A549 (cell line): Measurements from ENCODE around the gene DYNLT4. TPM values are rescaled to one million over a fixed set of nuclear protein-coding genes. Genes with fewer than 3 reads are reported as not detected.
A peak's percentile ranks its signal among the peaks of the same experiment; 100 is the strongest.

Experiments
- ATAC-seq, 2 experiments: fragments of 200-7000 bp in 1 of 2; fragments of >200 bp in 1 of 2; cut with Nextera tagmentation in 1 of 2; cut with Tn5 transposase in 1 of 2; 3 replicates each; pipeline versions ENCODE4 v1.8.0 to v1.9.1; 2018 to 2020; ENCODE audit warnings: mild to moderate bottlenecking in 1 of 2, moderate library complexity in 1 of 2
- CTCF ChIA-PET: fragments of 300-600 bp; sonication (Branson Sonifier 250); formaldehyde crosslinking; extraction: SDS; loops from one replicate; lab custom pipeline; 2021; ENCODE audit warnings: antibody characterized with exemption, inconsistent platforms; lab: Yijun Ruan, JAX
- POLR2A ChIA-PET: fragments of 350-600 bp; formaldehyde crosslinking; extraction: SDS; loops from one replicate; lab custom pipeline; 2021; ENCODE audit warnings: antibody characterized with exemption, inconsistent platforms; lab: Yijun Ruan, JAX
- DNase-seq, 2 experiments: peaks; one replicate each; pipeline versions ENCODE4 v3.0.0 to v3.0.0-alpha.2; 2011 to 2016; ENCODE audit warnings: low read depth in 1 of 2, low spot score in 1 of 2
- FAIRE-seq: peaks from 2 replicates; lab custom pipeline; 2011; peaks lifted over from hg19 to GRCh38; lab: Jason Lieb, UNC
- H3K27ac ChIP-seq, 2 experiments: fragments of >200 bp; sonication (Bioruptor Twin); formaldehyde crosslinking; 3 replicates each; pipeline ENCODE4 v1.5.1; 2016 to 2017
- H3K4me1 ChIP-seq: fragments of >200 bp; sonication (Bioruptor Twin); formaldehyde crosslinking; 3 replicates; pipeline ENCODE4 v1.6.1; 2016
- H3K4me2 ChIP-seq: fragments of >200 bp; sonication (Bioruptor Twin); formaldehyde crosslinking; 3 replicates; pipeline ENCODE4 v1.6.1; 2016
- H3K4me3 ChIP-seq: fragments of >200 bp; sonication (Bioruptor Twin); formaldehyde crosslinking; 3 replicates; pipeline ENCODE4 v1.5.1; 2016
- H3K9me3 ChIP-seq: fragments of >200 bp; sonication (Bioruptor Twin); formaldehyde crosslinking; 3 replicates; pipeline ENCODE4 v1.6.1; 2016
- ATOH8 ChIP-seq: fragments of 250-450 bp; sonication (Bioruptor Pico); IDR thresholded peaks from 2 replicates; pipeline ENCODE4 v1.5.0; 2020; ENCODE audit warnings: low read depth, mild to moderate bottlenecking, moderate library complexity
- CEBPB ChIP-seq, 2 experiments: fragments of >200 bp in 1 of 2; sonication (Bioruptor Twin) in 1 of 2; formaldehyde crosslinking in 1 of 2; IDR thresholded peaks; 2 replicates each; pipeline ENCODE4 v1.6.1; 2012 to 2016
- CTCF ChIP-seq: fragments of >200 bp; sonication (Bioruptor Twin); formaldehyde crosslinking; IDR thresholded peaks from 3 replicates; pipeline ENCODE4 v1.5.1; 2016
- E2F6 ChIP-seq: IDR thresholded peaks from 2 replicates; pipeline ENCODE4 v1.6.1; 2012; ENCODE audit warnings: low read depth, borderline replicate concordance
- EHF ChIP-seq: fragments of 250-450 bp; sonication (Bioruptor Pico); IDR thresholded peaks from 2 replicates; pipeline ENCODE4 v1.5.0; 2020; ENCODE audit warnings: mild to moderate bottlenecking
- EHMT2 ChIP-seq: fragments of 200-600 bp; sonication (generic); IDR thresholded peaks from 2 replicates; pipeline ENCODE4 v1.6.1; 2016; ENCODE audit warnings: antibody characterized with exemption, low read depth, mild to moderate bottlenecking, moderate library complexity
- EP300 ChIP-seq, 2 experiments: fragments of >200 bp; sonication (Bioruptor Twin); formaldehyde crosslinking; IDR thresholded peaks; 2 replicates in 1 of 2; 3 replicates in 1 of 2; pipeline ENCODE4 v1.6.1; 2016 to 2017
- ESRRA ChIP-seq: fragments of 150-350 bp; IDR thresholded peaks from 2 replicates; pipeline ENCODE4 v1.6.1; 2014; ENCODE audit warnings: mild to moderate bottlenecking, low read length, borderline replicate concordance
- FOSL2 ChIP-seq, 2 experiments: fragments of 450-650 bp in 1 of 2; fragments of >200 bp in 1 of 2; sonication (Bioruptor Twin) in 1 of 2; formaldehyde crosslinking; IDR thresholded peaks; 2 replicates each; pipeline versions ENCODE4 v1.5.0 to v1.6.1; 2016 to 2020; ENCODE audit warnings: mild to moderate bottlenecking in 1 of 2, moderate library complexity in 1 of 2
- GATA3 ChIP-seq: IDR thresholded peaks from 2 replicates; pipeline ENCODE4 v1.6.1; 2012; ENCODE audit warnings: borderline replicate concordance
- HDAC2 ChIP-seq: fragments of 200-600 bp; sonication (generic); IDR thresholded peaks from 2 replicates; pipeline ENCODE4 v1.6.1; 2016
- HES2 ChIP-seq: fragments of >200 bp; sonication (Bioruptor Twin); formaldehyde crosslinking; IDR thresholded peaks from 2 replicates; pipeline ENCODE4 v1.6.1; 2016
- HOXB13 ChIP-seq: fragments of 250-450 bp; sonication (Bioruptor Pico); IDR thresholded peaks from 2 replicates; pipeline ENCODE4 v1.5.0; 2020; ENCODE audit warnings: low read depth, mild to moderate bottlenecking, moderate library complexity
- MAFK ChIP-seq: fragments of 450-650 bp; IDR thresholded peaks from 2 replicates; pipeline ENCODE4 v1.6.1; 2014; ENCODE audit not compliant: partially characterized antibody
- MAZ ChIP-seq: fragments of 150-350 bp; IDR thresholded peaks from 2 replicates; pipeline ENCODE4 v1.6.1; 2014; ENCODE audit warnings: antibody characterized with exemption, low read depth, low read length, borderline replicate concordance
- NFE2L2 ChIP-seq: fragments of 150-350 bp; conservative IDR thresholded peaks from 2 replicates; pipeline ENCODE4 v1.6.1; 2014; ENCODE audit warnings: low read length
- NPAS2 ChIP-seq: fragments of 250-450 bp; sonication (Bioruptor Pico); IDR thresholded peaks from 2 replicates; pipeline ENCODE4 v1.8.0; 2022; ENCODE audit warnings: mild to moderate bottlenecking, moderate library complexity, borderline replicate concordance
- PBX3 ChIP-seq: IDR thresholded peaks from 2 replicates; pipeline ENCODE4 v1.6.1; 2012
- POLR2AphosphoS2 ChIP-seq: conservative IDR thresholded peaks from 2 replicates; pipeline ENCODE4 v1.6.1; 2012; ENCODE audit warnings: low read length, improper control_type of control experiment, inconsistent platforms
- RAD21 ChIP-seq, 2 experiments: fragments of >200 bp in 1 of 2; sonication (Bioruptor Twin) in 1 of 2; formaldehyde crosslinking in 1 of 2; IDR thresholded peaks in 1 of 2; conservative IDR thresholded peaks in 1 of 2; 2 replicates in 1 of 2; 3 replicates in 1 of 2; pipeline ENCODE4 v1.6.1; 2012 to 2018; ENCODE audit warnings: inconsistent platforms in 1 of 2
- RARB ChIP-seq: fragments of 250-450 bp; sonication (Bioruptor Pico); IDR thresholded peaks from 2 replicates; pipeline ENCODE4 v1.8.0; 2021; ENCODE audit warnings: mild to moderate bottlenecking, moderate library complexity
- RCOR1 ChIP-seq: fragments of 150-350 bp; IDR thresholded peaks from 2 replicates; pipeline ENCODE4 v1.6.1; 2014; ENCODE audit warnings: antibody characterized with exemption, low read length, low read depth
- REST ChIP-seq: fragments of 200-600 bp; sonication (generic); IDR thresholded peaks from 2 replicates; pipeline ENCODE4 v1.6.1; 2016; ENCODE audit warnings: antibody characterized with exemption, mild to moderate bottlenecking, moderate library complexity
- USF2 ChIP-seq: fragments of 450-650 bp; IDR thresholded peaks from 2 replicates; pipeline ENCODE4 v1.6.1; 2014; ENCODE audit warnings: antibody characterized with exemption
- ZC3H11A ChIP-seq: fragments of 450-650 bp; IDR thresholded peaks from 2 replicates; pipeline ENCODE4 v1.6.1; 2014; ENCODE audit warnings: antibody characterized with exemption, mild to moderate bottlenecking
- WGBS: methylation state at CpG from one replicate; pipeline ENCODE4 v1.1.6; 2017; ENCODE audit errors: missing lambda C conversion rate; 5-methylcytosine and 5-hydroxymethylcytosine counted together
- polyA plus RNA-seq, 4 experiments: library from polyadenylated mRNA; depleted of rRNA in 3 of 4; stranded (reverse); fragments of >200 nt; fragmentation: RNase III in 1 of 4; extraction: RNeasy Plus Mini Kit Qiagen cat#74134 plus additional on column Dnase treatment in 1 of 4; gene quantifications; 2 replicates in 3 of 4; 3 replicates in 1 of 4; pipeline ENCODE4 v1.2.3, GENCODE V29; 2011 to 2017

Gene DYNLT4
- polyA plus RNA-seq, 2 of the 4 experiments (the other 2 are of a cell fraction), result 0.12 to 0.21 TPM

- TF ChIP-seq MAZ, result no peak
Observed at GRCh38 chr1:44820328-44821239, 13.4 kb upstream of the DYNLT4 start (continued).

- ChIA-PET CTCF (interaction anchor here (0.7 to 4.5 kb wide), 11 partner anchors 11 to 108 kb away, joined by 3 to 23 read pairs (median 5); partner anchors contain the start of genes BTBD19, PLK3 and RNU5D-1), POLR2A (interaction anchor here (0.5 to 3.5 kb wide), 20 partner anchors 11 to 1127 kb away, joined by 3 to 57 read pairs (median 5); partner anchors contain the start of genes BTBD19, DYNLT4, HECTD3 and MUTYH)
- DNase-seq (peak; percentile 74 to 94), ATAC-seq (peak; percentile 90 to 91), FAIRE-seq (no peak)
- H3K9me3 ChIP-seq, result no peaks in the 10 kb centered on the region
- peak overlapping the region; percentile 96 for H3K4me2 ChIP-seq
- peaks cover 12% of the 10 kb centered on the region; the same call in 2 of the 3 replicates for H3K4me1 ChIP-seq
- under 1% methylated on average over 30 of the region's 33 CpGs for WGBS
- H3K27ac ChIP-seq, result peak overlapping the region; percentile 97 to 98
- H3K4me3 ChIP-seq, result peak overlapping the region; percentile 51
- no peak for TF ChIP-seq NPAS2 (CRISPR knock-in tag)
- peak; percentile 79 for TF ChIP-seq REST
- TF ChIP-seq EHMT2, result no peak
- TF ChIP-seq EHF, result 0 out of 2 replicates have a peak, but pooled peaks have one; percentile 39
- TF ChIP-seq ZC3H11A, result no peak
- TF ChIP-seq USF2, result no peak
- peak; percentile 79 for TF ChIP-seq ATOH8 (CRISPR knock-in tag)
- TF ChIP-seq HOXB13, result no peak
- TF ChIP-seq RCOR1, result no peak
- TF ChIP-seq EP300 (IDR thresholded peaks at IDR 0.05), result no peak
- no peak; the same call in 2 of the 3 replicates for TF ChIP-seq CTCF
- TF ChIP-seq E2F6, result peak; percentile 43; the same call in 1 of the 2 replicates
- TF ChIP-seq RAD21 (conservative IDR thresholded peaks at IDR 0.05 in 1 of 2, IDR thresholded peaks at IDR 0.05 in 1 of 2), result peak; percentile 2 to 41; a peak in 3 of 5 replicates
- peak; percentile 80 for TF ChIP-seq PBX3
- 0 out of 2 replicates have a peak, but pooled peaks have one; percentile 9 for TF ChIP-seq ESRRA
- TF ChIP-seq HES2, result no peak
- TF ChIP-seq NFE2L2, result no peak
- no peak for TF ChIP-seq HDAC2
- peak; percentile 97 for TF ChIP-seq POLR2AphosphoS2
- no peak for TF ChIP-seq MAFK
- TF ChIP-seq CEBPB (IDR thresholded peaks at IDR 0.05), result peak in 1 of 2 experiments; percentile 69; a peak in 1 of 4 replicates
- TF ChIP-seq GATA3, result no peak; the same call in 1 of the 2 replicates
- TF ChIP-seq FOSL2 (IDR thresholded peaks at IDR 0.05), result no peak
- peak; percentile 59 for TF ChIP-seq FOSL2 (CRISPR knock-in tag; IDR thresholded peaks at IDR 0.05)
- peak; percentile 98 for TF ChIP-seq RARB (CRISPR knock-in tag)
Observed at GRCh38 chr1:44819608-44820327, 12.6 kb upstream of the DYNLT4 start.
